LNCaP clone FGC (cell line): ENCODE results near the gene SERBP1.

Source experiments
- DNase-seq: peaks from one replicate; pipeline ENCODE4 v3.0.0-alpha.2; 2011; ENCODE audit warnings: low read depth
- H3K4me3 ChIP-seq: 2 replicates; pipeline ENCODE4 v1.5.1; 2011; ENCODE audit warnings: mild to moderate bottlenecking, low read depth, low read length, control low read depth
- CTCF ChIP-seq: IDR thresholded peaks from 2 replicates; pipeline ENCODE4 v1.5.1; 2012; ENCODE audit warnings: mild to moderate bottlenecking; ENCODE audit not compliant: control insufficient read depth, insufficient read depth; ENCODE audit errors: extremely low read depth

Gene SERBP1

GRCh38 chr1:67371043-67371442 is 59.2 kb downstream of the SERBP1 start:
- TF ChIP-seq CTCF, result no peak
- no peak for DNase-seq
- no peak overlapping the region for H3K4me3 ChIP-seq

- no peak for DNase-seq
- H3K4me3 ChIP-seq, result no peak overlapping the region
- no peak for TF ChIP-seq CTCF
Measured at GRCh38 chr1:67368046-67368514, 62.1 kb downstream of the SERBP1 start.

GRCh38 chr1:67367370-67368045 is 62.7 kb downstream of the SERBP1 start:
- DNase-seq, result no peak
- no peak overlapping the region for H3K4me3 ChIP-seq
- TF ChIP-seq CTCF, result peak; percentile 4; the same call in 1 of the 2 replicates

- no peak for TF ChIP-seq CTCF
- no peak for DNase-seq
Measured at GRCh38 chr1:67361641-67362040, 68.6 kb downstream of the SERBP1 start.

GRCh38 chr1:67359592-67359991 is 70.6 kb downstream of the SERBP1 start:
- H3K4me3 ChIP-seq, result no peak overlapping the region
- no peak for TF ChIP-seq CTCF
- no peak for DNase-seq

More at GRCh38 chr1:67361641-67362040, 68.6 kb downstream of the SERBP1 start:
- H3K4me3 ChIP-seq, result no peak overlapping the region
